SU-DHL-6 (cell line): ENCODE data around the gene EFNB2.

Experiments
- H2AFZ ChIP-seq: fragments of 200-600 bp; sonication (generic); 2 replicates; pipeline ENCODE4 v1.6.1; 2014; ENCODE audit warnings: low read depth, mild to moderate bottlenecking, moderate library complexity, mixed read lengths, antibody characterized with exemption, low read length; ENCODE audit not compliant: severe bottlenecking
- H3F3A ChIP-seq: fragments of 200-600 bp; shearing (Covaris generic); 2 replicates; pipeline ENCODE4 v1.6.0; 2016; ENCODE audit warnings: antibody characterized with exemption, mild to moderate bottlenecking; ENCODE audit not compliant: insufficient read depth
- H3K27ac ChIP-seq: fragments of 200-600 bp; sonication (generic); 2 replicates; pipeline ENCODE4 v1.5.1; 2016; ENCODE audit warnings: low read depth, mild to moderate bottlenecking, low read length, moderate library complexity, mixed read lengths
- H3K27me3 ChIP-seq: fragments of 200-600 bp; sonication (generic), shearing (Covaris generic); 2 replicates; pipeline ENCODE4 v1.6.0; 2014; ENCODE audit warnings: mild to moderate bottlenecking, low read length
- H3K36me3 ChIP-seq: fragments of 200-600 bp; sonication (generic); 2 replicates; pipeline ENCODE4 v1.6.1; 2014; ENCODE audit warnings: mild to moderate bottlenecking, low read length, mixed read lengths
- H3K4me2 ChIP-seq: fragments of 300-600, 200-600 bp; shearing (Covaris generic), sonication (generic); 2 replicates; pipeline ENCODE4 v1.6.0; 2014; ENCODE audit warnings: low read length, low read depth, mild to moderate bottlenecking; ENCODE audit not compliant: poor library complexity, severe bottlenecking
- H3K4me3 ChIP-seq: fragments of 200-600 bp; sonication (generic); 2 replicates; pipeline ENCODE4 v1.5.1; 2014; ENCODE audit warnings: antibody characterized with exemption, low read length, mild to moderate bottlenecking, mixed read lengths; ENCODE audit not compliant: insufficient read depth, poor library complexity, severe bottlenecking
- H3K79me2 ChIP-seq: fragments of 200-600 bp; sonication (generic); 2 replicates; pipeline ENCODE4 v1.6.1; 2014; ENCODE audit warnings: mild to moderate bottlenecking, low read length, moderate library complexity; ENCODE audit not compliant: insufficient read depth
- H3K9ac ChIP-seq: fragments of 200-600 bp; sonication (generic); 2 replicates; pipeline ENCODE4 v1.7.0; 2014; ENCODE audit warnings: mild to moderate bottlenecking, low read length
- H3K9me2 ChIP-seq: fragments of 200-600 bp; sonication (generic); replicated peaks from 2 replicates; pipeline ENCODE4 v1.6.1; 2014; ENCODE audit warnings: low read length; ENCODE audit not compliant: insufficient read depth
- H3K9me3 ChIP-seq: fragments of 200-600 bp; sonication (generic); 2 replicates; pipeline ENCODE4 v1.6.1; 2014; ENCODE audit warnings: low read length, mixed read lengths; ENCODE audit not compliant: insufficient read depth
- H4K20me1 ChIP-seq: fragments of 200-600 bp; sonication (generic); 2 replicates; pipeline ENCODE4 v1.6.1; 2014; ENCODE audit warnings: low read depth, mild to moderate bottlenecking, antibody characterized with exemption, low read length, moderate library complexity, mixed read lengths
- EZH2phosphoT487 ChIP-seq: fragments of 200-600 bp; sonication (generic), shearing (Covaris generic); conservative IDR thresholded peaks from 2 replicates; pipeline ENCODE4 v1.6.1; 2018; ENCODE audit warnings: mild to moderate bottlenecking, antibody characterized with exemption, low read length, moderate library complexity, mixed read lengths
- TF ChIP-seq, protein P1 (sequence below): fragments of 200-600 bp; sonication (generic); IDR thresholded peaks from one replicate; pipeline ENCODE4 v1.5.1; 2017; ENCODE audit warnings: antibody characterized with exemption, mild to moderate bottlenecking, low read length, moderate library complexity; ENCODE audit not compliant: insufficient read depth, poor library complexity, severe bottlenecking

EFNB2 gene

DNA sequence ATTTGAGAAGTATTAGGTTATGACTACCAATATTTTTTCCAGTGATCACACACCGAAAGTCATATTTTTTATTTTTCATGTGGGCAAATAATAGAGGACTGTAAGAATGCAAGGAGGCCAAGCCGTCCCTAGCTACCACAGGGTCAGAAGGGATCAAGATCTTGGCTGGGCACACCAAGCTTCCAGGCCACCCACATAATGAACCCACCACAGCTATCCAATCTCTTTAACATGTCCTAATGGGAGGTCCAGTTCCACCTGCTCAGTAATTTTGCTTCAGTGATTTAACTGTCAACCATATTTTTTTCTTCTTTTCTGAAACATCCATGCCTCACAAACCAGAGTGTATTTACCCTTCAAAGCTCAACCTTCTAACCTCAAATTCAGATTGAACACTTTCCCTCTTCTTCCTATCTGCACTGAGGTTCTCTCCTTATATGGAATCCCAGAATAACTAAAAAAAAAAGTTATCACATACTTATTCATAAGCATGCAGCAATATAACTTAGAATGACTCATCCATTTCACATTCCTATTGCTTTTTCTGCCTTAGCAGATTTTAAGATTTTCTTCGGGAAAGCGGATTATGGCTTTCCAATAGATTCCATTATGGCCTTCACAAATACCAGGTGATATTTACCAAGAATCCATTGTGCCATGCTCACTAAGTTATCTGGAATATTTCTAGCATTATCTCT is 20.3 kb upstream of the EFNB2 start:
- TF ChIP-seq EZH2phosphoT487, result no peak
- TF ChIP-seq, protein P1, sequence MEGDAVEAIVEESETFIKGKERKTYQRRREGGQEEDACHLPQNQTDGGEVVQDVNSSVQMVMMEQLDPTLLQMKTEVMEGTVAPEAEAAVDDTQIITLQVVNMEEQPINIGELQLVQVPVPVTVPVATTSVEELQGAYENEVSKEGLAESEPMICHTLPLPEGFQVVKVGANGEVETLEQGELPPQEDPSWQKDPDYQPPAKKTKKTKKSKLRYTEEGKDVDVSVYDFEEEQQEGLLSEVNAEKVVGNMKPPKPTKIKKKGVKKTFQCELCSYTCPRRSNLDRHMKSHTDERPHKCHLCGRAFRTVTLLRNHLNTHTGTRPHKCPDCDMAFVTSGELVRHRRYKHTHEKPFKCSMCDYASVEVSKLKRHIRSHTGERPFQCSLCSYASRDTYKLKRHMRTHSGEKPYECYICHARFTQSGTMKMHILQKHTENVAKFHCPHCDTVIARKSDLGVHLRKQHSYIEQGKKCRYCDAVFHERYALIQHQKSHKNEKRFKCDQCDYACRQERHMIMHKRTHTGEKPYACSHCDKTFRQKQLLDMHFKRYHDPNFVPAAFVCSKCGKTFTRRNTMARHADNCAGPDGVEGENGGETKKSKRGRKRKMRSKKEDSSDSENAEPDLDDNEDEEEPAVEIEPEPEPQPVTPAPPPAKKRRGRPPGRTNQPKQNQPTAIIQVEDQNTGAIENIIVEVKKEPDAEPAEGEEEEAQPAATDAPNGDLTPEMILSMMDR, result no peak
- no peaks in the 10 kb centered on the region for H3K9me2 ChIP-seq
- no peak overlapping the region for H3K4me3 ChIP-seq
- peaks cover 98% of the 10 kb centered on the region for H3K79me2 ChIP-seq
- H4K20me1 ChIP-seq, result peaks cover 82% of the 10 kb centered on the region
- H3K9me3 ChIP-seq, result no peaks in the 10 kb centered on the region
- H3K27ac ChIP-seq, result no peak overlapping the region
- peaks cover 77% of the 10 kb centered on the region for H3K36me3 ChIP-seq
- H3K27me3 ChIP-seq, result no peaks in the 10 kb centered on the region
- no peak overlapping the region for H3K9ac ChIP-seq
- H3F3A ChIP-seq, result peaks cover 6% of the 10 kb centered on the region; the same call in 1 of the 2 replicates
- no peak overlapping the region for H2AFZ ChIP-seq
- no peak overlapping the region for H3K4me2 ChIP-seq

DNA sequence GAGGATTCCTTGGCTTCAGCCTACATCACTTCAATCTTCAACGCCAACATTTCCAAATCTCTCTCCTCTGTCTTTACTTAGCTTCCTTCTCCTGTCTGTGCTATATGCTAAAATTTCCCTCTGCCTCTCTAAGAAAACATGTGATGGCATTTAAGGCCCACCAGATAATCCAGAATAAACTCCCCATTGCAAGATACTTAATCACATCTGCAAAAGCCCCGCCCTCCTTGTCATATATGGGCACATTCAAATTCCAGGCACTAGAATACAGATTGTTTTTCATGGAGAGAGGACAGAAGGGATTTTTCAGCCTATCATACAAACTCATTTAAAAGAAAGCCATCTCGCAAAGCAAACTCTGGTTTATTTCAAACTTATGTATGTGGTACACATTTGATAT is 16.3 kb upstream of the EFNB2 start:
- Histone ChIP-seq H3F3A (0 out of 2 replicates have a peak, but pooled peaks cover 4% of the 10 kb centered on the region), H3K9me3 (no peaks in the 10 kb centered on the region), H3K4me2 (no peak overlapping the region), H3K79me2 (peaks cover 98% of the 10 kb centered on the region), H3K27me3 (no peaks in the 10 kb centered on the region), H3K9ac (no peak overlapping the region), H3K4me3 (no peak overlapping the region), H3K9me2 (no peaks in the 10 kb centered on the region), H3K36me3 (peaks cover 75% of the 10 kb centered on the region), H4K20me1 (peaks cover 79% of the 10 kb centered on the region), H3K27ac (no peak overlapping the region), H2AFZ (no peak overlapping the region)
- no peak for TF ChIP-seq EZH2phosphoT487
- TF ChIP-seq, protein P1, result no peak

DNA sequence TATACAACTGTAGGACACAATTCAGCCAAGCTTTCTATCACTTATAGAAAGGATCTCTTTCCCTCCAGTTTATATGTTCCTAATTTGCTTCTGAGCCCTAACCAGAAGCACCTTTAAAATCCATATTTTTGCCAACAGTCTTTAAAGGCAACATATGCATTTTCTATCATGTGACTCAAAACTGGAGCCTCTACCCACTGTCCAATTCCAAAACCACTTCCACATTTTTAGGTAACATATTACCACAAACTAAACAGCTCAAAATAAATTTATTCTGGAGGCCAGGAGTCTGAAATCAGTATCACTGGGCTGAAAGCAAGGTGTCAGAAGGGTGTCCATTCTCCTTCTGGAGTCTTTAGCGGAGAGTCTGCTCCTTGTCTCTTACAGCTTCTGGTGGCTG is 15.9 kb upstream of the EFNB2 start:
- Histone ChIP-seq H3K27ac (no peak overlapping the region), H3K79me2 (peaks cover 98% of the 10 kb centered on the region), H3K9ac (no peak overlapping the region), H4K20me1 (peaks cover 79% of the 10 kb centered on the region), H3K9me3 (no peaks in the 10 kb centered on the region), H3K4me3 (no peak overlapping the region), H3K36me3 (peaks cover 75% of the 10 kb centered on the region), H2AFZ (no peak overlapping the region), H3K9me2 (no peaks in the 10 kb centered on the region), H3K4me2 (no peak overlapping the region), H3F3A (0 out of 2 replicates have a peak, but pooled peaks cover 4% of the 10 kb centered on the region), H3K27me3 (no peaks in the 10 kb centered on the region)
- no peak for TF ChIP-seq EZH2phosphoT487
- TF ChIP-seq, protein P1, result no peak
